PC-9 (cell line): ENCODE data around the gene OR4D2. TPM values are rescaled to one million over a fixed set of nuclear protein-coding genes. Genes with fewer than 3 reads are reported as not detected.

Source experiments
- BruUV-seq: library from RNA; stranded (reverse); fragments of 400-500 nt; replicated peaks from 2 replicates; lab custom pipeline; 2021; lab: Mats Ljungman, UMichigan
- CTCF ChIA-PET: fragments of 300-600 bp; sonication (Branson Sonifier 250); formaldehyde crosslinking; loops from one replicate; lab custom pipeline; 2022; ENCODE audit warnings: antibody characterized with exemption; lab: Charles Lee
- POLR2A ChIA-PET: fragments of 300-600 bp; sonication (Branson Sonifier 250); formaldehyde crosslinking; loops from one replicate; lab custom pipeline; 2022; ENCODE audit warnings: antibody characterized with exemption; ENCODE audit not compliant: unreplicated experiment; lab: Charles Lee
- DNase-seq, 2 experiments: peaks; one replicate each; pipeline versions ENCODE4 v3.0.0 to v3.0.0-alpha.2; 2015 to 2022; ENCODE audit warnings: mixed read lengths in 1 of 2
- H2AFZ ChIP-seq: fragments of 200-600 bp; sonication (generic); 2 replicates; pipeline ENCODE4 v1.8.1; 2017; ENCODE audit warnings: antibody characterized with exemption
- H3F3A ChIP-seq: fragments of 200-600 bp; sonication (generic); 2 replicates; pipeline ENCODE4 v1.8.1; 2017; ENCODE audit warnings: antibody characterized with exemption, mild to moderate bottlenecking, low read depth; ENCODE audit not compliant: insufficient read depth
- H3K27ac ChIP-seq: fragments of 200-600 bp; sonication (generic); 2 replicates; pipeline ENCODE4 v1.6.1; 2016; ENCODE audit warnings: mixed run types
- H3K27me3 ChIP-seq: fragments of 200-600 bp; sonication (generic); 2 replicates; pipeline ENCODE4 v1.6.1; 2016; ENCODE audit warnings: low read depth, mixed run types; ENCODE audit not compliant: insufficient read depth
- H3K36me3 ChIP-seq: fragments of 200-600 bp; sonication (generic); 2 replicates; pipeline ENCODE4 v1.6.1; 2016; ENCODE audit warnings: low read depth, mixed run types
- H3K4me1 ChIP-seq: fragments of 200-600 bp; sonication (generic); replicated peaks from 2 replicates; pipeline ENCODE4 v1.6.1; 2016; ENCODE audit warnings: mixed run types; ENCODE audit not compliant: insufficient read depth
- H3K4me2 ChIP-seq: fragments of 200-600 bp; sonication (generic); 2 replicates; pipeline ENCODE4 v1.6.1; 2017; ENCODE audit warnings: mixed run types
- H3K4me3 ChIP-seq: fragments of 200-600 bp; sonication (generic); 2 replicates; pipeline ENCODE4 v1.6.1; 2016; ENCODE audit warnings: mixed run types
- H3K79me2 ChIP-seq: fragments of 200-600 bp; sonication (generic); 2 replicates; pipeline ENCODE4 v1.6.1; 2017; ENCODE audit warnings: low read depth, mixed run types
- H3K9me2 ChIP-seq: fragments of 200-600 bp; sonication (generic); 2 replicates; pipeline ENCODE4 v1.8.1; 2017; ENCODE audit warnings: mild to moderate bottlenecking; ENCODE audit not compliant: insufficient read depth
- H3K9me3 ChIP-seq: fragments of 200-600 bp; sonication (generic); 2 replicates; pipeline ENCODE4 v1.8.1; 2016; ENCODE audit warnings: low read depth; ENCODE audit not compliant: insufficient read depth
- H4K20me1 ChIP-seq: fragments of 200-600 bp; sonication (generic); 2 replicates; pipeline ENCODE4 v1.8.1; 2017; ENCODE audit not compliant: insufficient read depth
- CTCF ChIP-seq: fragments of 200-600 bp; sonication (generic); conservative IDR thresholded peaks from 2 replicates; pipeline ENCODE4 v1.6.1; 2017; ENCODE audit warnings: mixed run types, antibody characterized with exemption, mild to moderate bottlenecking, moderate library complexity
- EZH2 ChIP-seq: fragments of 200-600 bp; sonication (generic); IDR thresholded peaks from 2 replicates; pipeline ENCODE4 v1.8.0; 2017; ENCODE audit warnings: antibody characterized with exemption, low read depth
- intact Hi-C: fragments of 100-400 bp; cut with micrococcal nuclease; formaldehyde crosslinking; loops from one replicate; pipeline ENCODE4 v1.10.0; 2022; ENCODE audit not compliant: unreplicated experiment
- total RNA-seq: library from RNA; stranded (reverse); gene quantifications from 2 replicates; pipeline ENCODE4 v1.2.3, GENCODE V29; 2021

The OR4D2 gene
- total RNA-seq, 1 experiment from 2014 or later: not detected

GRCh38 chr17:58215685-58216084 lies 48.9 kb downstream of the OR4D2 start:
- no peak overlapping the region for H3K4me2 ChIP-seq
- intact Hi-C loops: loop anchor here (10.0 kb wide), 1 partner anchor 199 kb away; the partner anchor contains the start of gene RNF43

GRCh38 chr17:58217766-58218165 lies 51.0 kb downstream of the OR4D2 start:
- Histone ChIP-seq H3K9me2 (no peaks in the 10 kb centered on the region), H3K4me2 (no peak overlapping the region), H3F3A (no peaks in the 10 kb centered on the region; the same call in 1 of the 2 replicates), H3K36me3 (no peaks in the 10 kb centered on the region), H3K79me2 (no peaks in the 10 kb centered on the region), H3K4me3 (no peak overlapping the region), H2AFZ (no peak overlapping the region), H3K9me3 (no peaks in the 10 kb centered on the region), H3K27ac (no peak overlapping the region), H3K4me1 (peaks cover 11% of the 10 kb centered on the region), H3K27me3 (no peaks in the 10 kb centered on the region), H4K20me1 (no peaks in the 10 kb centered on the region)
- ChIA-PET CTCF (no interaction called here), POLR2A (no interaction called here)
- no peak for TF ChIP-seq EZH2
- TF ChIP-seq CTCF: no peak
- DNase-seq: no peak
- intact Hi-C loops: loop anchor here (10.0 kb wide), 1 partner anchor 197 kb away; the partner anchor contains the start of gene RNF43
- BruUV-seq: no TSS peak

More at GRCh38 chr17:58215685-58216084, 48.9 kb downstream of the OR4D2 start:
- H3K36me3 ChIP-seq: no peaks in the 10 kb centered on the region
- CTCF ChIA-PET: no interaction called here
- TF ChIP-seq CTCF (no peak), EZH2 (no peak)
- no peaks in the 10 kb centered on the region; the same call in 1 of the 2 replicates for H3F3A ChIP-seq
- POLR2A ChIA-PET: no interaction called here
- DNase-seq: no peak
- no peaks in the 10 kb centered on the region for H3K27me3 ChIP-seq
- no TSS peak for BruUV-seq
- no peaks in the 10 kb centered on the region for H3K79me2 ChIP-seq
- no peak overlapping the region for H3K27ac ChIP-seq
- peaks cover 11% of the 10 kb centered on the region for H3K4me1 ChIP-seq
- H3K9me2 ChIP-seq: no peaks in the 10 kb centered on the region
- H3K4me3 ChIP-seq: no peak overlapping the region
- H3K9me3 ChIP-seq: no peaks in the 10 kb centered on the region
- H2AFZ ChIP-seq: no peak overlapping the region
- H4K20me1 ChIP-seq: no peaks in the 10 kb centered on the region

GRCh38 chr17:58219007-58219788 lies 52.4 kb downstream of the OR4D2 start, which contains the start of gene MKS1:
MKS1 (minus strand) TSS chr17:58219255; CDS start chr17:58219230, 25 bp downstream.
- H3K27ac ChIP-seq: no peak within 1 kb of the TSS
- H3K36me3 ChIP-seq: no peaks in the 10 kb centered on the region
- no peaks in the 10 kb centered on the region; the same call in 1 of the 2 replicates for H3F3A ChIP-seq
- H3K27me3 ChIP-seq: no peaks in the 10 kb centered on the region
- no peaks in the 10 kb centered on the region for H3K9me3 ChIP-seq
- ChIA-PET CTCF (interaction anchor here (0.6 kb wide), 2 partner anchors 31 to 68 kb away, joined by 3 to 5 read pairs; no protein-coding TSS in a partner anchor), POLR2A (interaction anchor here (0.5 kb wide), 1 partner anchor 123 kb away, joined by 3 read pairs; no protein-coding TSS in a partner anchor)
- BruUV-seq: TSS peak; percentile 50
- DNase-seq: peak; percentile 77 to 94
- peaks cover 16% of the 10 kb centered on the region for H3K4me1 ChIP-seq
- H3K9me2 ChIP-seq: no peaks in the 10 kb centered on the region
- H3K79me2 ChIP-seq: no peaks in the 10 kb centered on the region
- H4K20me1 ChIP-seq: no peaks in the 10 kb centered on the region
- peak within 1 kb of the TSS; percentile 67 for H3K4me3 ChIP-seq
- H2AFZ ChIP-seq: peak within 1 kb of the TSS; percentile 96
- intact Hi-C loops: loop anchor here (10.0 kb wide), 1 partner anchor 196 kb away; the partner anchor contains the start of gene RNF43
- TF ChIP-seq EZH2 (no peak), CTCF (peak; percentile 71)
- H3K4me2 ChIP-seq: peak within 1 kb of the TSS; percentile 80
